NB4 (cell line): ENCODE results near the gene TCERG1L.

ENCODE experiments used
- DNase-seq: peaks from one replicate; pipeline ENCODE4 v3.0.0; 2010; ENCODE audit warnings: low read depth
- H3K4me3 ChIP-seq: one replicate; pipeline ENCODE4 v1.5.1; 2011; ENCODE audit warnings: mild to moderate bottlenecking, low read depth, low read length, moderate library complexity
- MAX ChIP-seq: IDR thresholded peaks from 2 replicates; pipeline ENCODE4 v1.6.1; 2011; ENCODE audit warnings: low read depth, low read length
- MYC ChIP-seq: IDR thresholded peaks from 2 replicates; pipeline ENCODE4 v1.6.1; 2011; ENCODE audit warnings: low read depth, low read length
- POLR2A ChIP-seq: IDR thresholded peaks from 2 replicates; pipeline ENCODE4 v1.6.1; 2011; ENCODE audit warnings: mild to moderate bottlenecking; ENCODE audit not compliant: insufficient read length; ENCODE audit errors: extremely low read depth
- TF ChIP-seq, protein P1 (sequence below): IDR thresholded peaks from one replicate; pipeline ENCODE4 v1.5.1; 2012; ENCODE audit warnings: low read depth, low read length

TCERG1L gene

DNA sequence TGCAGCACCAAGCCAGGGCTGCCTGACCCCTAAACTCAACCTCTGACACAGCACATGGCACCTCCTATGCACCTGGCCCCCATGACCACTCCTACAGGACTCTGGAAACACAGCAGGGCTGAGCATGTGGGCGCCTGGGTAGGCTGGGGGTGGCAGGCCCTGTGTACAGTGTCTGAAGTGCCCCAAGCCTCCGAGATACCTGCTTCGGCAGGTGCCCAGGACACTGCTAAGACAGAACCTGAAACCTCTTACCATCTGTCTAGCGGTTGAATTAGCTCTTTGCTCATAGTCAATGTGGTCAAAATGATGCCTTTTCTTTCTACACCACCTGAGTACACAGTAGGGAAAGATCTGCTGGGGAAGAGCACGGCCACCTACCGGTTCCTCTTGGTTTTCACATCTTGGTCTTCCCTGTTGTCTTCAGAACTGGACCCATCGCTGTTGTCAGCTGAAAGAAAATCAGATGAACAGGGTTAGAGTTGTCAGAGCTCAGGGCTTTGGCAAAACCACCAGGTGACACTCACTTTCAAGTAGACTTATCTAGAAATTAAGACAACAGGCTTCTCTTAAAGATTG lies 177.4 kb downstream of the TCERG1L start:
- no peak for DNase-seq
- no peak overlapping the region for H3K4me3 ChIP-seq
- no peak for TF ChIP-seq MAX
- no peak for TF ChIP-seq POLR2A
- TF ChIP-seq MYC: no peak
- TF ChIP-seq, protein P1, sequence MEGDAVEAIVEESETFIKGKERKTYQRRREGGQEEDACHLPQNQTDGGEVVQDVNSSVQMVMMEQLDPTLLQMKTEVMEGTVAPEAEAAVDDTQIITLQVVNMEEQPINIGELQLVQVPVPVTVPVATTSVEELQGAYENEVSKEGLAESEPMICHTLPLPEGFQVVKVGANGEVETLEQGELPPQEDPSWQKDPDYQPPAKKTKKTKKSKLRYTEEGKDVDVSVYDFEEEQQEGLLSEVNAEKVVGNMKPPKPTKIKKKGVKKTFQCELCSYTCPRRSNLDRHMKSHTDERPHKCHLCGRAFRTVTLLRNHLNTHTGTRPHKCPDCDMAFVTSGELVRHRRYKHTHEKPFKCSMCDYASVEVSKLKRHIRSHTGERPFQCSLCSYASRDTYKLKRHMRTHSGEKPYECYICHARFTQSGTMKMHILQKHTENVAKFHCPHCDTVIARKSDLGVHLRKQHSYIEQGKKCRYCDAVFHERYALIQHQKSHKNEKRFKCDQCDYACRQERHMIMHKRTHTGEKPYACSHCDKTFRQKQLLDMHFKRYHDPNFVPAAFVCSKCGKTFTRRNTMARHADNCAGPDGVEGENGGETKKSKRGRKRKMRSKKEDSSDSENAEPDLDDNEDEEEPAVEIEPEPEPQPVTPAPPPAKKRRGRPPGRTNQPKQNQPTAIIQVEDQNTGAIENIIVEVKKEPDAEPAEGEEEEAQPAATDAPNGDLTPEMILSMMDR: no peak

DNA sequence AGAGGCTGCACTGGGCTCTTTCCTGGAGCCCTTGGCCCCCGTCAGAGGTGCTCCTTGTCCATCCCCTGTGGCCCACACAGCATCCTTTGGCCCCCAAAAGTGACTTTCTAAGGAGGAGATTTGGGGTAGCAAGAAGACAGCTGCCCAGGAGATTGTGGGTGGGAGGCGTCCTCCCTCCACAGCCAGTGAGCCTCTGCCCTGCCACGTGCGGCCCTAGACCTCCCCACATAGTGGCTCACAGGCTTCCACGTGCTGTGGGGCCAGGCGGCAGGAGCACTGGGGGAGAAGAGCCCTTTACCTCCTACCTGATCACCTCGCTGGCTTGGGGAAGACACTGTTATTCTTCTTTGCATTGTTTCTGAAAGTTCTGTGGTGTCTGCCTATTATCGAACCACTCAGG lies 178.8 kb downstream of the TCERG1L start:
- no peak overlapping the region for H3K4me3 ChIP-seq
- TF ChIP-seq, protein P1: no peak
- no peak for TF ChIP-seq MYC
- TF ChIP-seq POLR2A: no peak
- TF ChIP-seq MAX: no peak
- DNase-seq: no peak

GRCh38 chr10:131131726-131132591 lies 179.6 kb downstream of the TCERG1L start:
- no peak for DNase-seq
- no peak overlapping the region for H3K4me3 ChIP-seq
- no peak for TF ChIP-seq MAX
- TF ChIP-seq, protein P1: no peak
- no peak for TF ChIP-seq POLR2A
- TF ChIP-seq MYC: no peak

GRCh38 chr10:131130025-131130424 lies 181.5 kb downstream of the TCERG1L start:
- DNase-seq: no peak
- H3K4me3 ChIP-seq: no peak overlapping the region
- TF ChIP-seq, protein P1: no peak

GRCh38 chr10:131129544-131129943 lies 182.0 kb downstream of the TCERG1L start:
- no peak for DNase-seq
- TF ChIP-seq, protein P1: no peak
- TF ChIP-seq MAX (no peak), MYC (no peak), POLR2A (no peak)
- no peak overlapping the region for H3K4me3 ChIP-seq
